Stimulated activated CD4-positive, alpha-beta T cell treated with anti-CD3 and anti-CD28 coated beads, Interleukin-1b, Interleukin-23, amount 100 ng/mL, for 4 hours (primary cell): Measurements from ENCODE around the gene CELSR3.

Experiments
- DNase-seq, 2 donors: peaks; one replicate each; pipeline ENCODE4 v3.0.0-alpha.2; 2020; ENCODE audit warnings: low read depth in 2 of 2

The CELSR3 gene

DNA sequence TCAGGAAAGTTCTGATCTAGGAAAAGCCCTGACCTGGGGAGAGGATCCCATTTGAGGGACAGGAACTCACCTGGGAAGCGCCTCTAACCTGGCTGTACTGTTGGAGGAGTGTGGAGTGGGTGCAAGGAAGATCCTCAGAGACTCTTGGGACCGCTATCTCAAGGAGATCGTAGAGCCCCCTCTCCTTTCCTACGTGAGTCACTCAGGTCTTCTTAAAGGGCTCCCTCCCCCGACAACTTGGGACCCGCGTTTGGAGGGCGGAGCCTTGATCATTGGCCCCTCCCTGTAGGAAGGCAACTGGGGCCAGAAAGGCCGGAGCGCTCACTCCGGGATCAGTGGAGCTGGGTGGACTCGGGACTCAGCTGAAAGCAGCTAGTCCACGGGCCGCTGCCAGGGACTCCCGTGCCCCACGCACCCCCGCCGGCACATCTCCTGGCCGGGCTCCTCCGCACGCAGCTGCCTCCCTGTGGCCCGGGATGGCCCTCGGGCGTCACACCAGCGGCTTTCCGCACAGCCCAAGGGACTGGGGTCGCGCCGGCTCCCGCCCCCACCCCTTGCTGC lies 27.9 kb downstream of the CELSR3 start:
- DNase-seq, result peak; percentile 39 to 55

DNA sequence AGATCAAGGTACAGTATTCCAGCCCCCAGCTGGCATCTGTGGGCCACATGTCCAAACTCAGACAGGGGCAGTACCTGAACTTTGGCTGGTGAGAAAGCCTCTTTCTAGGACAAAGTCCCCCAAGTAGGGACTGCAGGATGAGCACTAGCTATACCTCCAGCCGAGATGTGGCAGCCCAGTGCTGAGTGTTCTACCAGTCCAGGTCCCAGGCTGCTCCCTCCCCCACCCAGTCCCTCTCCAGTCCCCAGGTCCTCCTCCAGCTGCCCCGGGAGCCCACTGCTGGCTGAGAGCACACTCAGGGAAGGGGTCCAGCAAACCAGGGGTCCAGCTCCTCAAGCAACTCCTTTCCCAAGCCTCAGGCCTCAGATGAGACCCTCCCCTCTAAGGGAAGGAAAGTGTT lies 28.9 kb downstream of the CELSR3 start:
- DNase-seq, result no peak

DNA sequence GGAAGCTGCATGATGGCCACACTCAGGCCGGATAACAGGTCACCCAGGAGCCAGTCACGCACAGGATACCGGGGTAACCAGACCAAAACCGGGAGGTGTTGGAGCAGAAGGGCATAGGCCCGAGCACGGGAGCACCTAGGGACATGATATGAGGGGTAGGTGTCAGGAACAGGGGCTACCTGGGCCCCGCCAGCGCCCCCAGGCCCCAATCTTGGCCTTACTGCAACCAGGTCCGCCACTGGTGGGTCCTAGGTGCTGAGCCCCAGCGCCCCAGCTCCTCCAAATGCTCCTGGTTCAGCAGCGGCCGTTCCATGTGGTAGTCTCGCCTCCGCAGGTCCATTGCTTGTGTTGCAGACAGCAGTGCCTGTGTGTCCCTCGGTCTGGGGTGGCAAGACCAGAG lies 29.4 kb downstream of the CELSR3 start:
- DNase-seq, result no peak

DNA sequence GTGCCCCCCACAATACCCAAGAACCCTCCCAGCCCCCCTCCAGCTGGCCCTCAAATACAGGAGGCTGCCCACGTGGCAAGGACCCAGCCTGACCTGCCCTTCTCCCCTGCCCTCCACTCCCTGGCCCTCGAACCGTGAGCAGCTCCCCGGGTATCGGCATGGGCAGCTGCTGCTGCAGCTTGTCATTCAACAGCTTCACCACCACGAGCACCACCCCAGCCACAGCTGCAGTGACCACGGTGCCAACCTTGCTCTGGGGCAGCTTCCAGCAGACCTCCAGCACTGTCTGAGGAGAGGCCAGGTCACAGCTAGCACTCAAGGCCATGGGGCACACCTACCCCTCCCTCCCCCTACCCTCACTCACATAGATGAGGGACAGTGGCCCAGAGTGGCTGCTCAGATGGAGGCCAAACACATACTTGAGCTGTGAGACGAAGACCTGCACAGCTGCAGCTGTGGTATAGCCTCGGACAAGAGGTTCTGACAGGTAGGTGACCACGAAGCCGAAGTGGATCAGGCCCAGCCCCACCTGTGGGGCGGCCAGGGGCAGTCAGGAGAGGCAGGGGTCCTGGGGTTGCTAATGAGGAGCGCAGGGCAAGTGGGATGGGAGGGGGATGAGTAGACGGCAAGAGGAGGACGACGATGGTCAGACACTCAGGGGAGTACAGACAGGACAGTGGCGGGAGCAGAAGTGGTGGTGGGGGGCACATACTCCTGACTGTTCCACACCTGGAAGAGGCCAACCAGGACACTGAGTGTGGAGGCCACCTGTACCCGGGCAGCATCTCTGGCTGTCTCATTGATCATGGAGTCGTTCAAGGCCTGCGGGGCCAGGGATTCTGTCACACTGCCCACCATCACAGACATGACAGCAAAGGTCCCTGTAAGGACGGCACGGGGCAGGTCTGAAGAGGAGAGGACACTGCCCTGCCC lies 30.9 kb downstream of the CELSR3 start:
- DNase-seq, result no peak

GRCh38 chr3:48630833-48631232 lies 31.9 kb downstream of the CELSR3 start:
- DNase-seq, result no peak

- no peak for DNase-seq
Observed at GRCh38 chr3:48630407-48630806, 32.3 kb downstream of the CELSR3 start.

DNA sequence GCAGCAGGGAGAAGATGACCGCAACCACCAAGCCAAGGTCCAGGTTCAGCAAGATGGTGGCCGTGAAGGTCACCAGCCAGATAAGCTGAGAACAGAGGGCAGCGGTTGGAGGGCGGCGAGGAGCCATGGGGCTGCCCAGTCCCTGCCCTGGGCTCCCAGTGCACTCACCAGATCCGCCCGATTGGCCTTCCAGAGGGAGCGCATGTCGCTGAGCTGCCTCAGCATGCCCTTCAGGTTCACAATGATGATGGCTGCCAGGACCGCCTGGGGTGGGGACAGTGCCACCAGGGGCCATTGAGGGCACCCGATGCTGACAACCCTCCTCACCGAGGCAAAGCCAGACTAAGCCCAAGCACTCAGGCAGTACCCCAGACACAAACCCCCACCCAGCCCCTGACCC lies 32.8 kb downstream of the CELSR3 start:
- DNase-seq, result no peak

DNA sequence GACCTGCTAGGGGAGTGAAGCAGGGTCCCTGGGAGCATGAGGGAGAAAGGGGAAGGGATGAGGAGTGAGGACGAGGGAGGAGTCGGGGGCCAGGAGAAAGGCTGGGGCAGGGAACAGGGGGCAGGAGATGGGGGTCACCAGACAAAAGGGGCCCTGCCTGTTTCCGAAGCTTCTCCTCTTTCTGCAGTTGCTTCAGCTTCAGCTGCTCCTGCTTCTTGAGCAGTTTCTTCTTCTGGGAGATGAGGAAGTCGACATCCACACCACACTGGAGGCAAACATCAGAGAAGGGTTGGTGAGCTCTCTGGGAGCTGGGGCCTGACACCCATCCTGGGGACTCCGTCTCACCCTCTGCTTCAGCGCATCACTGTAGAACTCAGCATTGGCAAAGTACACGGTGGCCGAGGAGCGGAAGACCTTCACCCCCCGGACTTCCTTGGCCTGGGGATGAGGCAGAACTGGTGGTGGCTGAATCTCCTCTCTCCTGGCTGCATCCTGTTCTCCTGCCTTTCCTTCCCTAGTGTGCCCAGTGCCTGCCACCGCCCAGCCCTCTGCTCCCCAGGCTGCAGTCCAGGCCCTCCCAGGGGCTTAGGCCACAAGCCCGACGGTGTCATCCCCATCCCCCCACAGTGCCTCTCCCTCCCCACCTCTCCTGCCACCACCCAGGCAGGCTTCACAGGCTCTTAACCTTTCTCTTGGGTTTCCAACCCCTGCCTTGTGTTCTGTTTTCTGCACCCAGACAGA lies 34.2 kb downstream of the CELSR3 start:
- no peak for DNase-seq

- DNase-seq, result no peak
Observed at GRCh38 chr3:48625600-48625999, 37.1 kb downstream of the CELSR3 start.

GRCh38 chr3:48624767-48625166 lies 37.9 kb downstream of the CELSR3 start:
- no peak for DNase-seq

- DNase-seq, result no peak
Observed at GRCh38 chr3:48623851-48624547, 38.7 kb downstream of the CELSR3 start.

DNA sequence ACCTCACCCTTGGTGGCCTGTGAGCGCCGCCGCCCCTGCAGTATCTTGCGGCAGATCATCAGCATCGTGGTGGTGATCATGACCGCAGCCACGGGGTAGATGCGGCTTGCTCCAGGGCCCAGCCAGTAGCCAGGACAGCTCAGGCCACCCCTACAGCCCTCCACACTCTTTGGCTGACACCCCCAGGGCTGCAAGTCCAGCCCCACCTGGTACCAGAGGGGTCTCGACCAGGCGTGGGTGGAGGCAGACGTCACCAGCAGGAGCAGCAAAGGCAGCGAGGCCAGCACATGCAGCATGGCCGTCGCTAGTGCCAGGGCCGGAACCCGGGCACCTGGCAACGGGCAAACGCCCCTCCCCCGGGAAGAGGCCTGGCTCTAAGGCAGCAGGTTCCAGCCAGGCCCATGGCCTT lies 41.2 kb downstream of the CELSR3 start, which contains the start of gene TMEM89:
Gene TMEM89 (minus strand): TSS at position 309 of the 409 bp plus-strand sequence. CDS start 13 bp downstream, at position 296.
- no peak for DNase-seq

- no peak for DNase-seq
Observed at GRCh38 chr3:48619541-48620524, 42.9 kb downstream of the CELSR3 start.

DNA sequence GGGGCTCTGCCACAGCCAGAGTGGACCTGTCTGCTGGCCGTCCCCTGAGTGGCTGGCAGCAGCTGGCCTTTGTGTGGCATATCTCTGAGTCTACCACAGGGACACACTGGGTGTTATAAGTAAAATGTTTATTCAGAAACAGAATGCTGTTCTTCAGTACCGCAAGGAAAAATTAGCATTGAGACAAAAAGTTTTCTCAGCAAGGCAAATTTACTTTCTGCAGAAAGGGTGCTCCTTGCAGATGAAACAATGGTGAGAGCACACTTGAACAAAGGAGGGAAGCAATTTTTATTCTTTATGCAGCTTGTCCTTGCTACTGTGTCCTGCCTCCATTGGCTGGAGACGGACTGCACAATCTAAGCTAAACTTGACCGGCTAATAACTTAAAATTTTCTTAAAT lies 45.1 kb downstream of the CELSR3 start:
- no peak for DNase-seq

- no peak for DNase-seq
Observed at GRCh38 chr3:48614044-48614443, 48.6 kb downstream of the CELSR3 start.

GRCh38 chr3:48612309-48612708 lies 50.4 kb downstream of the CELSR3 start:
- DNase-seq, result no peak

GRCh38 chr3:48609088-48610005 lies 53.3 kb downstream of the CELSR3 start, which contains the start of gene UQCRC1:
Gene UQCRC1 (minus strand): TSS chr3:48609646. CDS start chr3:48609620, 26 bp downstream.
- peak; percentile 86 to 87 for DNase-seq

GRCh38 chr3:48607519-48607918 lies 55.2 kb downstream of the CELSR3 start:
- no peak for DNase-seq

DNA sequence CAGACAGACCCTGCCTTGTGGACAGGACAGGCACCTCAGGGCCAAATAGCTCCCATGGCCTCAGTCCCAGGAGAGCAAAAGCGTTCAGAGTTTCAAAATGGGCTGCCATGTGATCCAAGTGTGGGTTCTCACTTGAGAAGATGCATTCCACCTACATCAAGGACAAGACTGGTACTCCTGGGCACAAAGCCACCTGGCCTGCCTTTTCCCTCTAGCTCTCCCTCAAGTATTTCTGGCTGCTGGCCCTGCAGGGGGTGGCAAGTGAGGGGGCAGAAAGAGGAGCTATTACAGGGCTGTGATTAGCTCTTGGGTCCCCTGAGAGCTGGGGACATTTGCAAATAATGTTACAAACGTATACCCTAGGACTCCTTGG lies 61.1 kb downstream of the CELSR3 start:
- DNase-seq, result no peak
